Fibroblast of skin of back (primary cell): Measurements from ENCODE around the gene ATF1.
"Not testable (repeated sequence)": the region's sequence is repeated elsewhere in the genome, so short reads cannot be mapped to it uniquely, and the experiment has no call there.

Experiments used
- DNase-seq: peaks from one replicate; pipeline ENCODE4 v3.0.0-alpha.2; 2013

Gene ATF1

GRCh38 chr12:50753232-50753769 is 10.6 kb upstream of the ATF1 start:
- DNase-seq, result no peak

DNA sequence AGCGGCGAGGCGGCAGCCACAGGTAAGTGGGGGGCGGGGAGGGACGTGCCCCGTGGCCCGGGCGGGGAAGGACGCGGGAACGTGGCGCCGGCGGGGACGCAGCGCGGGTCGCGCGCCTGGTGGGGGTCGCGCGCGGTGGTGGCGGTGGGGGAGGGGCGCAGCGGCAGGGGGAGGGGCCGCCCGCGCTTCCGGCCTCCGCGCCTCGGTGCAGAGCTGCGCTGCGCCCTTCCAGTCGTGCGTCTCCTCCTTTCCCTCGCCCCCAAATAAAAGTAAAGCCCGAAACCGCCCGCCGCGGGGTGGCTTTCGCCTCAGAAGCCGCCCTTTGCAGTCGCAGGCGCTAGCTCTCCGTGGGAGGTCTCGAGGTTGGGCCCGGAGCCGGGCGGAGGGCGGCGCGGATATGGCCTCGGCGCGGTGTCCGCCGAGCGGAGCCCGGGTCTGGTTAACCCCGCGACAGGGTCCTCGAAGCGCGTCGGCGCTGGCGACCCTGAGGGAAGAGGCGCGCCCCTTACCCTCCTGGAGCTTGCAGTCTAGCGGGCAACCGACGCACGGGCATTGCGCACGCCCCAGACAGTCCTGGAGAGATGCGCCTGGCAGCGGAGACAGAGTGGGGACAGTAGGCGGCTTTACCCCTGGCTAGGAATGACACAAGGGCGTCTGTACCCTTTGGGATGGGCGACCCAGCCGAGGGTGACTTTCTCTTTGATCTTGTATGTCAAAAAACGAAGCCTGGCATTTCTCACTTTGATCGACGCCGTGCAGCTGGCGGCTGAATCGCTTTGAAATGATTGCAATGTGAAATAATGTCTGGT is 589 bp downstream of the ATF1 start:
- peak; percentile 46 for DNase-seq

DNA sequence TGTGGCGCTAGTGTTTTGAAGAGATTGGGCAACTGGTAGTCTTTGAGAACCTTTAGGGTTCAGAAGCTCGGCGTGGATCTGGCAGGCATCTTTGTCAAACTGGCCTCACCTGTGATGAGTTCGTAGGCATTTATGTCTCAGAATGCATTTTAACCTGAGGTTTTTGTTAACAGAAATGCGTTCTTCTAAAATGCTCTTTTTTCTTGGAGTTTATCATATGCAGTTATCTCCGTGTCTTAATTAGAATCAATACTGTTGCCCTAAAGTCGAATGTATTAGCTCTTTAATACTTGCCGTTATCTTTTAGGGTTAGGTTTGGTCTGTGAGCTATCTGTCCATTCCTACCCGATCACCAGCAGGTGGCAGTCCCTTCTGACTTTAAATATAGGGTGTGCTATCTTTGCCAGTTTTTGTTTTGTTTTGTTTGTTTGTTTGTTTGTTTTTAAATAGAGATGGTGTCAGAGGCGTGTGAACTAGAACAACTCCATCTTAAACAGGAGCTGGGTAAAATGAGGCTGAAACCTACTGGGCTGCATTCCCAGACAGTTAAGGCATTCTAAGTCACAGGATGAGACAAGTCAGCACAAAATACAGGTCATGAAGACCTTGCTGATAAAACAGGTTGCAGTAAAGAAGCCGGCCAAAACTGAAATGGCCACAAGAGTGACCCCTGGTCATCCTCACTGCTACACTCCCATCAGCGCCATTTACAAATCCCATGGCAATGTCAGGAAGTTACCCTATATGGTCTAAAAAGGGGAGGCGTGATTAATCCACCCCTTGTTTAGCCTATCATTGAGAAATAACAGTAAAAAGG is 1.4 kb downstream of the ATF1 start:
- DNase-seq, result peak; percentile 47

DNA sequence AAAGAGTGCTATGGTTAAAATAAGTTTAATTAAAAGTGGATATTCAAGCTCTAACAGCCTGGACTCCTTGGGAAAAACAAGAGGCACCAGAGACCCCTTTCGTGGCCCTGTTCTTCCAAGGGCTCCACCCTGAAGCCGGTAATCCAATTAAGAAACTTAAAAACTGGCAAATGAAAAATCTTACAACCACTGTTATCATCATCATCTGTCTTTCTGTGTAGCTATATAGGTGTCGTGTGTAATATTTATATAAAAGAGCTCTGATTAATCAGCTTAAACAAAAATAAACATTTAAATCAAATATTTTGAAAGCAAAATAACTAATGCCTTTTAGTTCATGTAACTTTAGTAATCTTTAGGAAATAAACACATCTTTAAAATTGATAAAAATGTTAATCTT is 4.5 kb downstream of the ATF1 start:
- no peak for DNase-seq

DNA sequence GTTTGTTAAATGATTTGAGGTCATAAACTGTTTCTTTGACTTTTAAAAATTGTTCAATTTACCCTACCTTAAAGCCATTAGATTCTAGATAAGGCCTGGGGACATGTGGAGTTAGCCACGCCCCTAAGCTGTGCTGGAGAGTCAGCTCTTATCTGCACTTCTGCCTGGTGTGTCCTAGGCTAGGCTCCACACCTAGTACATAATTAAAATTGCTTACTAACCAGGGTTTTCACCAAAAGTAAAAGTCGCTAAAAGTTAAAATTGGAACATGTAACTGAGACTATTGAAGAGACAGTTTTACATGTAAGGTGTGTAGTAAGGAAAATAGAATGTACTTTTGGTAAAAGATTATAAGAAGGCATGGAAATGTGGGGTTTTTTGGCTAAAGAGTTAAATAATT is 4.9 kb downstream of the ATF1 start:
- not testable (repeated sequence) for DNase-seq

- DNase-seq, result no peak
These were observed 7.5 kb downstream of the ATF1 start for GRCh38 chr12:50771409-50771808.

DNA sequence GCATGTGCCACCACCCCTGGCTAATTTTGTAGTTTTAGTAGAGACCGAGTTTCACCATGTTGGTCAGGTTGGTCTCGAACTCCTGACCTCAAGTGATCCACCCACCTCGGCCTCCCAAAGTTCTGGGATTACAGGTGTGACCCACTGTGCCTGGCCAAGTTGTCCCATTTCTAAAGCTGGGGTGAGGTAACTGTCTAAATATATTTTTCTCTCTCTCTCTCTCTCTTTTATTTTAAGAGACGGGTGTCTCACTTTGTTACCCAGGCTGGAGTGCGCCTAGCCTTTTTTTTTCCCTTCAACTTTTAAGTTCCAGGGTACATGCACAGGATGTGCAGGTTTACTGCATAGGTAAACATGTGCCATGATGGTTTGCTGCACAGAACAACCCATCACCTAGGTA is 8.6 kb downstream of the ATF1 start:
- no peak for DNase-seq

DNA sequence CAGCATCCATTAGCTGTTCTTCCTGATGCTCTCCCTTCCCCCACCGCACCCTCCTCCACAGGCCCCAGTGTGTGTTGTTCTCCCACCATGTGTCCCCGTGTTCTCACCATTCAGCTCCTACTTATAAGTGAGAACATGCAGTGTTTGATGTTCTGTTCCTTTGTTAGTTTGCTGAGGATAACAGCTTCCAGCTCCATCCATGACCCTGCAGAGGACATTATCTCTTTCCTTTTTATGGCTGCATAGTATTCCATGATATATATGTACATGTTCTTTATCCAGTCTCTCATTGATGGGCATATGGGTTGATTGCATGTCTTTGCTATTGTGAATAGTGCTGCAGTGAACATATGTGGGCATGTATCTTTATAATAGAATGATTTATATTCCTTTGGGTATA is 9.0 kb downstream of the ATF1 start:
- DNase-seq, result no peak

GRCh38 chr12:50775251-50775650 is 11.3 kb downstream of the ATF1 start:
- no peak for DNase-seq

DNA sequence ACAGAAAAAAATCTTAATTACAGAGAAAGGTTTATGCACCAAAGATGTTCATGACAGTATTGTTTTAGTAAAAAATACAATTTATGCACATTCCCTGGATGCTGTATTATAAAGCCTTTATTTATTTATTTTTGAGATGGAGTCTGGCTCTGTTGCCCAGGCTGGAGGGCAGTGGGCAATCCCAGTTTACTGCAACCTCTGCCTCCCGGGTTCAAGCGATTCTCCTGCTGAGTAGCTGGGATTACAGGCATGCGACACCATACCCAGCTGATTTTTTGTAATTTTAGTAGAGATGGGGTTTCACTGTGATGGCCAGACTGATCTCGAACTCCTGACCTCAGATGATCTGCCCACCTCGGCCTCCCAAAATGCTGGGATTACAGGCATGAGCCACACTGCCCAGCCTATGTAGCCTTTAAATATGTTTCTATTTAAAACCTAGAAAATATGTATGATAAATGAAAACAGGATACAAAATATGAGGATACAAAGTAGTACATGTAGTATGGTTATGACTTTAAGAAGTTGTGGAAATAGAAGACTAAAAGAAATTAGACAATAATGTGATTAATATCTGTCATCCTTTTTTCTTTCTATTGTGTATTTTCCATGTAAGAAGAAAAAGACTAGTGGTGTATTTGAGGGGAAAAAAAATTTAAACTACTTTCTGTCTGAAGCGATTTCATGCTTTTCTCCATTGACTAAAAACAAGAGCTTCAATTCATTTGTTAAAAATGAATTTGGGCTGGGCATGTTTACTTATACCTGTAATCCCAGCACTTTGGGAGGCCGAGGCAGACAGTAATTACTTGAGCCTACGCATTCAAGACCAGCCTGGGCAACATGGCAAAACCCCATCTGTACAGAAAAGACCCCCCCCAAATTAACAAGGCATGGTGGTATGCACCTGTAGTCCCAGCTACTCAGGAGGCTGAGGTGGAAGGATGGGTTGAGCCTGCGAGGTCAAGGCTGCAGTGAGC is 13.1 kb downstream of the ATF1 start:
- DNase-seq, result no peak

DNA sequence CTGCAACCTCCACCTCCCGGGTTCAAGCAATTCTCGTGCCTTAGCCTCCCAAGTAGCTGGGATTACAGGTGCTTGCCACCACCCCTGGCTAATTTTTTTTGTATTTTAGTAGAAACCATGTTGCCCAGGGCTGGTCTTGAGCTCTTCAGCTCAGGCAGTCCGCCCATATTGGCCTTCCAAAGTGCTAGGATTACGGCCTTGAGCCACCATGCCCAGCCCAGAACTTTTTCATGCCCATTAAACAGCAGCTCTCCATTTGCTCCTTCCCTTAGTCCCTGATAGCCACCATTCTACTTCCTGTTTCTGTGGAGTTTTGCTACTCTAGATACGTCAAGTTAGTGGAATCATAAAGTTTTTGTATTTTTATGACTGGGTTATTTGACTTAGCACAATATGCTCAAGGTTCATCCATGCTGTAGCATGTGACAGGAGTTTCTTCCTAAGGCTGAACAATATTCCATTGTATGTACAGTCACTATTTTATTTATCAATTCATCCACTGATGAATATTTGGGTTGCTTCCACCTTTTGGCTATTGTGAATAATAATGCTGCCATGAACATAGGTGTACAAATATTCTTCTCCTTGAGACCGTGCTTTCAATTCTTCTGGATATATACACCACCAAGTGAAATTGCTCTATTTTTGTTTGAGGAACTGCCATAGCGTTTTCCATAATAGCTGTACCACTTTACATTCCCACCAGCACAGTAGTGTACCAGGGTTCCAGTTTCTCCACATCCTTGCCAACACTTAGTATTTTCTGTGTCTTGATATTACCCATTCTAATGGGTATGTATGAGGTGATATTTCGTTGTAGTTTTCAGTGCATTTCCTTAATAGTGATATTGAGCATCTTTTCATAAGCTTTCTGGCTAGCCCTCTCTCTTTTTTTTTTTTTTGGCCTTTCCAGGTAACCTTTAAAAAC is 15.0 kb downstream of the ATF1 start:
- DNase-seq, result no peak

DNA sequence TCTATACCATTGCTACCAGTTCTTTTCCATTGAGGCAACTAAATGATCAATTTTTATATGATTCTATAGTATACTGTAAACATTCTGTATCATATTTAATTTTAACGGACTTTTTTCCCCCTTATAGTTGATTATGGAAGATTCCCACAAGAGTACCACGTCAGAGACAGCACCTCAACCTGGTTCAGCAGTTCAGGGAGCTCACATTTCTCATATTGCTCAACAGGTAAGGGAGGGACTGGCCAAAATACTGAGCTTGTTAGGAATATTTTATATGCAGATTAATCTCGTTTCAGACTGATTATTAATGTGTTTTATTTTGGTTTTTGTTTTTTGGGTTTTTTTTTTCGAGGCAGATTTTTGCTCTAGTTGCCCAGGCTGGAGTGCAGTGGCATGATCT is 16.1 kb downstream of the ATF1 start:
- no peak for DNase-seq

GRCh38 chr12:50784501-50784900 is 20.6 kb downstream of the ATF1 start:
- DNase-seq, result no peak

DNA sequence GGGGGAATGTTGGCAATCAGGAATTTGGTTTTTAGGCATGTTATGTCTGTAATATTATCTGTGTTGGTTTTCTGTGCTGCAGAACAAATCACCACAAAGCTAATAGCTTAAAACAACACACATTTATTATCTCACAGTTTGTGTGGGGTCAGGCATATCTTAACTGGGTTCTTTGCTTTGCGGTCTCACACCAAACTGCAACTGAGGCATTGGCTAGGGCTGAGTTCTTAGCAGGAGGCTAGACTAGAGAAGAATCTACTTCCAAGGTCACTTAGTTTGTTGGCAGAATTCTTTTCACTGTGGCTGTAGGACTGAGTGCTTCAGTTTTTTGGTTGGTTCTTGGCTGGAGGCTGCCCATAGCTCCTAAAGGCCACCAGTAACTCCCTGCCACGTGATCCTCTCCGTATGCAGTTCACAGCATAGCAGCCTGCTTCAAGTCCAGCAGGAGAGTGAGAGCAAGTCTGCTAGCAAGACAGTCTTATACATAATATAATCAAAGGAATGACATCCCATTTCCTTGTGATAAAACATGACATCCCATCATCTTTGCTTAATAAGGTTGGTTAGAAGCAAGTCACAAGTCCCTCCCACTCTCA is 21.6 kb downstream of the ATF1 start:
- DNase-seq, result peak; percentile 48

DNA sequence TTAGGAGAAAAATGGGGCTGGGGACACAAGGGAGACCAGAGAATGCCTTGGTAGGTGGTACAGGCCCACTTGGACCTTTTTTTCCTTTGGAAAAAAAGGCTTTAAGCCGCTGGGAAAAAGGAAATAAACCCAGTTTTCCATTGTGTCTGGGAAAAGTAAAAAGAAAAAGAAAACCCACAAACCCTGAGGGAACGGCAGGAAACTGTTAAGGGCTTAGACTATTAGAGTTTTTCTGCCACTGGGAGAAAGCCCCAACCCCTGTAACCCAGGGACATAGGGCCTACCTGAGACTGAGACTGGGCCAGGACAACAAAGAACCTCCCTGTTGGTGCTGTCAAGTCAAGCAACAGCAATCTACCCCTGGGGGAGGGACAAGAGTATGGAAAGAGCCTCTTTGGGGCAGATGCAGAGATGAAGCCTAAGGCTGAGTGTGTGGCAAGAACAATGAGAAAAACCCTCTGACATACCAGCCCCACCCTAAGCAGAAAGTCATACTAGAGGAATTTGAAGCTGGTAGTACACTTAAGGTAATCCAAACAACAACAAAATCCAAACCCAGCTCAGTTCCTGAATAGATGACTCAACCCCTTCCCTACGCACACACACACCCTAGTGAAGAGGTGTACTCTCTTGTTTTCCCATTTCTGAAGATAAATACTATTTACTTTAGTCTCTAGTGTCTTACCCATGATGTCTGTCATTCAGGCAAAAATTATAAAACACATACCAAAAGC is 22.8 kb downstream of the ATF1 start:
- DNase-seq, result peak; percentile 92

DNA sequence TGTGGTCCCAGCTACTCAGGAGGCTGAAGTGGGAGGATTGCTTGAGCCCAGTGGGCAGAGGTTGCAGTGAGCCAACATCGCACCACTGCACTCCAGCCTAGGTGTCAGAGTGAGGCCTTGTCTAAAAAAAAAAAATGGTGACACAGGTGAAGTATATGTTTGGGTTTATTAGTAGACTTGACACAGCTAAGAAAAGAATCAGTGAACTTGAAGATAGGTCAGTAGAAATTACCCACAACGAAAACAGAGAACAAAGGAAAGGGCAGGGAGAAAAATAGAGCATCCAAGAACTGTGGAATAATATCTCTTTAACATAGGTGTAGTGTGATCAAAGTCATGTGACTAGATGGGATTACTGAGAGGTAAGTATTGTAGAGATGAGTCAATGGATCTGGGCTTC is 23.7 kb downstream of the ATF1 start:
- DNase-seq, result no peak

DNA sequence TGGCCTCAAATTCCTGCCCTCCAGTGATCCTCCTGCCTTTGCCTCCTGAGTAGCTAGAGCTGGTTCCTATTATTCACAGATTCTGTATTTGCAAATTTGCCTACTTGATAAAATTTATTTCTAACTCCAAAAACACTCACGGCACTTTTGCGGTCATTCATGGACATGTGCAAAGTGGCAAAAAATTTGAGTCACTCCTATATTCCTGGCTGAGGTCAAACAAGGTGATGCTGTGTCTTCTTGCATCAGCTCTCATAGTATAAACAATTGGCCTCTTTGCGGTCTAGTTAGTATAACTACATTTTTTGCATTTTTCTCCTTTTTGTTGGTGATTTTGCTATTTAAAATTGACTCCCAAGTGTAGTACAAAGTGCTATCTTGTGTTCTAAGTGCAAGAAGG is 24.7 kb downstream of the ATF1 start:
- DNase-seq, result peak; percentile 42

DNA sequence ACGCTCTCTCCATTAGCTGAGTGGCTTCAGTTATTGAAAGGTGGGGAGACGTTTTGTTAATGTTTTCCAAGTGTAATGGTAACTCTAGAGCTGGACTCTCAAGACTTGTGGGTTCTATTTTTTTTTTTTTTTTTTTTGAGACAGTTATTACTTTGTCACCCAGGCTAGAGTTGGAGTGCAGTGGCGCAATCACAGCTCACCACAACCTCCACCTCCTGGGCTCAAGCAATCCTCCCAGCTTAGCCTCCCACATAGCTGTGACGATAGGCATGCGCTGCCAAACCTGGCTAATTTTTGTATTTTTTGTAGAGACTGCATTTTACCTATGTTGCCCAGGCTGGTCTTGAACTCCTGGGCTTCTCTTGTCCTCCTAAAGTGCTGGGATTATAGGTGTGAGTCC is 26.2 kb downstream of the ATF1 start:
- no peak for DNase-seq

DNA sequence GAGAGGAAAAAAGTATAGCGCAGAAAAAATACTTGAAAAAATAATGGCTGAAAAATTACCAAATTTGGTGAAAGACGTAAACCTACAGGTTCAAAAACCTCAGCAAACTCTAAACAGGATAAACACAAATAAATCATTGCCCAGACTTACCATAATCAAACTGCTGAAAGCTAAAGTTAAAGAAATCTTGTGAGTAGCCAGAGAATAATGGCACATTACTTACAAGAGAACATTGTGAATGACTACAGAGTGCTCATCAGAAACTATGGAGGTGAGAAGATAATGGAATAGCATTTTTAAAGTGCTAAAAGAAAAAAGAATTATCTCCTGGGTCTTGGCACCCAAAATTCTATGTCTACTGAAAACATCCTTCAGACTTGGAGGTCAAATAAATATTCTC is 36.0 kb downstream of the ATF1 start:
- DNase-seq, result peak; percentile 8

GRCh38 chr12:50803230-50803875 is 39.5 kb downstream of the ATF1 start:
- DNase-seq, result no peak
